HG03521 (cell line): ENCODE results near the gene SLC17A4.
"Not testable (repeated sequence)": the region's sequence is repeated elsewhere in the genome, so short reads cannot be mapped to it uniquely, and the experiment has no call there.

Source experiments
- ATAC-seq: cut with Tn5 transposase; IDR thresholded peaks from one replicate; pipeline ENCODE4 v1.9.1; 2021; ENCODE audit warnings: mild to moderate bottlenecking, moderate library complexity; ENCODE audit not compliant: unreplicated experiment

Gene SLC17A4

GRCh38 chr6:25748601-25749517 lies 5.7 kb upstream of the SLC17A4 start:
- not testable (repeated sequence) for ATAC-seq

- ATAC-seq: no peak
Observed at GRCh38 chr6:25749837-25750236, 4.7 kb upstream of the SLC17A4 start.

- ATAC-seq: no peak
Observed at GRCh38 chr6:25750906-25751305, 3.6 kb upstream of the SLC17A4 start.

GRCh38 chr6:25753079-25753478 lies 1.5 kb upstream of the SLC17A4 start:
- ATAC-seq: no peak

- no peak for ATAC-seq
Observed at GRCh38 chr6:25755483-25755882, 941 bp downstream of the SLC17A4 start.

- no peak for ATAC-seq
Observed at GRCh38 chr6:25756382-25757363, 2.1 kb downstream of the SLC17A4 start.

- no peak for ATAC-seq
Observed at GRCh38 chr6:25757936-25758642, 3.5 kb downstream of the SLC17A4 start.

- no peak for ATAC-seq
Observed at GRCh38 chr6:25764611-25765010, 10.1 kb downstream of the SLC17A4 start.

- ATAC-seq: no peak
Observed at GRCh38 chr6:25768566-25768965, 14.0 kb downstream of the SLC17A4 start.

GRCh38 chr6:25769983-25770382 lies 15.4 kb downstream of the SLC17A4 start:
- no peak for ATAC-seq

- no peak for ATAC-seq
Observed at GRCh38 chr6:25774120-25774715, 19.7 kb downstream of the SLC17A4 start.

GRCh38 chr6:25777031-25777430 lies 22.5 kb downstream of the SLC17A4 start:
- no peak for ATAC-seq

GRCh38 chr6:25777856-25778649 lies 23.5 kb downstream of the SLC17A4 start:
- ATAC-seq: no peak

GRCh38 chr6:25781134-25781533 lies 26.6 kb downstream of the SLC17A4 start:
- ATAC-seq: no peak

- ATAC-seq: no peak
Observed at GRCh38 chr6:25787428-25787827, 32.9 kb downstream of the SLC17A4 start.

- ATAC-seq: no peak
Observed at GRCh38 chr6:25788305-25788922, 33.9 kb downstream of the SLC17A4 start.

- ATAC-seq: no peak
Observed at GRCh38 chr6:25789475-25789874, 34.9 kb downstream of the SLC17A4 start.

- ATAC-seq: no peak
Observed at GRCh38 chr6:25792016-25792415, 37.5 kb downstream of the SLC17A4 start.

GRCh38 chr6:25793970-25794369 lies 39.4 kb downstream of the SLC17A4 start:
- no peak for ATAC-seq
